ENCODE data around the gene SND1.
A peak's percentile ranks its signal among the peaks of the same experiment; 100 is the strongest.

The SND1 gene

GRCh38 chr7:127683776-127684681, 32.0 kb downstream of the SND1 start:
- peak; percentile 26 to 40 for DNase-seq (ENCODE audit: low read depth in 2 of 2)

- no peak for DNase-seq (ENCODE audit: low read depth in 2 of 2)
Measured at GRCh38 chr7:127689194-127689772, 37.3 kb downstream of the SND1 start.

GRCh38 chr7:127690337-127690736, 38.3 kb downstream of the SND1 start:
- no peak for DNase-seq (ENCODE audit: low read depth in 2 of 2)

- DNase-seq (ENCODE audit: low read depth in 2 of 2), result no peak
Measured at GRCh38 chr7:127690806-127691205, 38.8 kb downstream of the SND1 start.

- no peak for DNase-seq (ENCODE audit: low read depth in 2 of 2)
Measured at GRCh38 chr7:127692200-127692599, 40.2 kb downstream of the SND1 start.

- no peak for DNase-seq (ENCODE audit: low read depth in 2 of 2)
Measured at GRCh38 chr7:127699853-127700252, 47.9 kb downstream of the SND1 start.

- no peak for DNase-seq (ENCODE audit: low read depth in 2 of 2)
Measured at GRCh38 chr7:127702052-127702652, 50.2 kb downstream of the SND1 start.

GRCh38 chr7:127702938-127703337, 50.9 kb downstream of the SND1 start:
- no peak for DNase-seq (ENCODE audit: low read depth in 2 of 2)

GRCh38 chr7:127704211-127704610, 52.2 kb downstream of the SND1 start:
- DNase-seq (ENCODE audit: low read depth in 2 of 2), result no peak

GRCh38 chr7:127705461-127705959, 53.5 kb downstream of the SND1 start:
- DNase-seq (ENCODE audit: low read depth in 2 of 2), result no peak

- DNase-seq (ENCODE audit: low read depth in 2 of 2), result no peak
Measured at GRCh38 chr7:127706766-127707165, 54.8 kb downstream of the SND1 start.

GRCh38 chr7:127708201-127708600, 56.2 kb downstream of the SND1 start:
- DNase-seq (ENCODE audit: low read depth in 2 of 2), result no peak

- peak; percentile 56 to 58 for DNase-seq (ENCODE audit: low read depth in 2 of 2)
Measured at GRCh38 chr7:127708788-127709187, 56.8 kb downstream of the SND1 start.

- DNase-seq (ENCODE audit: low read depth in 2 of 2), result no peak
Measured at GRCh38 chr7:127710635-127711034, 58.6 kb downstream of the SND1 start.

- DNase-seq (ENCODE audit: low read depth in 2 of 2), result no peak
Measured at GRCh38 chr7:127711872-127712271, 59.9 kb downstream of the SND1 start.

GRCh38 chr7:127713006-127713405, 61.0 kb downstream of the SND1 start:
- no peak for DNase-seq (ENCODE audit: low read depth in 2 of 2)

- no peak for DNase-seq (ENCODE audit: low read depth in 2 of 2)
Measured at GRCh38 chr7:127713758-127714157, 61.8 kb downstream of the SND1 start.

- no peak for DNase-seq (ENCODE audit: low read depth in 2 of 2)
Measured at GRCh38 chr7:127715272-127715671, 63.3 kb downstream of the SND1 start.

- peak; percentile 29 to 30 for DNase-seq (ENCODE audit: low read depth in 2 of 2)
Measured at GRCh38 chr7:127715901-127716300, 63.9 kb downstream of the SND1 start.

GRCh38 chr7:127717502-127718339, 65.7 kb downstream of the SND1 start:
- DNase-seq (ENCODE audit: low read depth in 2 of 2), result no peak

- no peak for DNase-seq (ENCODE audit: low read depth in 2 of 2)
Measured at GRCh38 chr7:127718340-127718679, 66.3 kb downstream of the SND1 start.

GRCh38 chr7:127726476-127726875, 74.5 kb downstream of the SND1 start:
- DNase-seq (ENCODE audit: low read depth in 2 of 2), result no peak
